A549 treated with DMSO at 1 μM for 4 hours (cell line): ENCODE measurements around the gene ASB7. TPM values are rescaled to one million over a fixed set of nuclear protein-coding genes. Genes with fewer than 3 reads are reported as not detected.

Experiments
- total RNA-seq: library from RNA; stranded (reverse); fragments of 200-300 nt; extraction: Qiagen RNA extraction; gene quantifications from 5 replicates; pipeline ENCODE4 v1.2.3, GENCODE V29; 2022; ENCODE audit warnings: low read depth

ASB7 gene
- 10.3 to 14.0 TPM (median 12.9 TPM) in 5 replicates for total RNA-seq

DNA sequence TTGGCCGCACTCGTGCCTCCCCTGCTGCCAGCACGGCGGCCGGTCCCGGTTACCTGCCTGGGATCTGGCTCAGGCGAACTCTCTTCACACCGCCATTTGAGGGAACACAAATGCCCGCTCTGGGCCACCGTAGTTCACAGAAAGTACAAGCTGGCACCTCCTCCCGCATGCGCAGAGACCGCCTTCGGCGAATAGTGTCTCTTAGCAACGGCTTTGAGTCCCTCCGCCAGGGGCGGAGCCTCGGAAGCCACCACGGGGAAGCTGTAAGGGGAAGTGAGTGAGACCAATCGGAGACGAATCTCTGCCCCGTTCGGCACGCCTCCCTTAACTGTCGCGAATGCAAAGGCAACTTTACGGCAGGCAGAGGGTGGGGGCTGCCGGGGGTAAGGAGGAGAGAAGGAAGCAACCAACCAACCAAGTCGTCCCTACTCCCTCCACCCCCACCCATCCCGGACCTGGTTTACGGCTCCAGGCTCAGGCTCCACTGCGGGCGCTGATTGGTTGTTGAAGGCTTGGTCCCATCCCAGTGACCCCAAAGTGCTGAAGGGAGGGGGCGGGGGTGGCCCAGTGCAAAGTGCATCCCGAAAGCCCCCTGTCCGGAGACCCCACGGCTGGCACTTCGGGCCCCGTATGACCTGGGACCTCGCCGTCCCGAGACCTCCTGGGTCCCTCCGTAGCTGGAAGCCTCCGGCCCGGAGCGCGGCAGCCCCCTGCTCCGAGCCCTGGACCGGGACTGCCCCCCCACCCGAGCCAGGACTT is at the start of gene ASB7, which contains the start of gene LINS1:
Gene ASB7, plus strand, starts transcription at position 526 of the 759 bp plus-strand sequence. CDS start 9,628 bp downstream, outside the sequence.
Gene LINS1, minus strand, starts transcription at position 121 of the 759 bp plus-strand sequence. CDS start 21,342 bp downstream, outside the sequence.

Other genes with a start within 250 kb of the ASB7 start
- not detected in 5 replicates for gene CERS3, start 73.6 kb upstream of the ASB7 start, total RNA-seq
- 10.5 to 15.7 TPM (median 13.6 TPM) in 5 replicates for gene LINS1, start 405 bp upstream of the ASB7 start, total RNA-seq